HG02938 (cell line): ENCODE measurements around the gene GSG1L.

Experiments
- ATAC-seq: cut with Tn5 transposase; IDR thresholded peaks from one replicate; pipeline ENCODE4 v1.9.1; 2021; ENCODE audit warnings: mild to moderate bottlenecking, moderate library complexity; ENCODE audit not compliant: unreplicated experiment

Gene GSG1L

DNA sequence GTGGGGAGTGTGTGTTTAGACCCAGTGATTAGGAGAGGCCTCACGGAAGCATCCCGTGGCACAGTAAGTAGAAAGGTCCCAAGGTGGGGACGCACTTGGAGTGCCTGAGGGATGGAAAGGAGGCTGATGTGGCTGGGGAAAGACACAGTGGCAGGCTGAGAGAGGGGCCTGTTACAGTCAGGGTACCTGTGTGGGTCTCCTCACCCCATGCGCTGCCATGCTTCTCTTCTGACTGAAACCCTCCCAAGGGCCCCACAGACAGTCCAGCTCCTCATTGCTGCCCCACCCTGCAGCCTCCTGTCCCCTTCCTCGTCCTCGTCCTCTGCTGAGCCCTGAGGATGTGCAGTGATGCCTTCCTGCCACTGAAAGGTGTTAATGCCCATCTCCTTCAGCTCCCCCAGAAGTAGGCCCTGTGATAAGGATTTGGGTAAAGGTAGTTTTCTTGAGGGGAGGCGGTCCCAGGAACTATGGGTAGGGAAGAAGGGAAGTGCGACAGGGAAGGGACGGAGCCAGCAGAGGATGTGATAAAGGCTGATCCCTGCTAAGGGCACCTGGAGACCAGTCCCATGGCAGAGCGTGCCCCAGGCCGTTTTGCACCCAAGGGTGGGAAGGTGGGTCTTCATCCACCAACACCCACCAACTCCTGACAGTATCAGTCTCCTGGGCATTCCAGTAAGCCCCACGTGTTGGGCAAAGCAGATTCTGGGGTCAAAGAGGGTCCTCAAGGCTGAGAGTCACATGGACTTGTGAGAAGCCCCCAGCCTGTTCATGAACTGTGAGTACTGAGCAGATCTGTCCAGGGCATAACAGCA is 237.2 kb downstream of the GSG1L start:
- no peak for ATAC-seq

DNA sequence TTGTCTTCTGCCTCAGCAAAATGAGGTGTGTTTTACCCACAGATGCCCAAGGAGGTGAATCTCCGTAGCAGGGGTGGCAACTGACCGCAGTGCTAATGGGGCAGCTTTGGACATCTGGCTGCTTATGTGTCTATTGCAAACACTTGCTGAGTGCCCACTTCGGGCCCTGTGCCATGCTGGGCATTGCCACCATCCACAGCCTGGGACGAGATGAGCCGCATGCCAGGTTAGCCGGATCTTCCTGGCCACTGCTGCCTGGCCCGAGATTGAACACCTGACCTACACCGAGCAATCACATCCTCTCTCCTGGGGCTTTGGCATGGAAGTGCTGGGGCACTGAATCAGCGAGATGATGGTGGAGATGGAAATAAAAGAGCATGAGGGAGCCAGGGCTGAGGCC is 238.7 kb downstream of the GSG1L start:
- no peak for ATAC-seq

DNA sequence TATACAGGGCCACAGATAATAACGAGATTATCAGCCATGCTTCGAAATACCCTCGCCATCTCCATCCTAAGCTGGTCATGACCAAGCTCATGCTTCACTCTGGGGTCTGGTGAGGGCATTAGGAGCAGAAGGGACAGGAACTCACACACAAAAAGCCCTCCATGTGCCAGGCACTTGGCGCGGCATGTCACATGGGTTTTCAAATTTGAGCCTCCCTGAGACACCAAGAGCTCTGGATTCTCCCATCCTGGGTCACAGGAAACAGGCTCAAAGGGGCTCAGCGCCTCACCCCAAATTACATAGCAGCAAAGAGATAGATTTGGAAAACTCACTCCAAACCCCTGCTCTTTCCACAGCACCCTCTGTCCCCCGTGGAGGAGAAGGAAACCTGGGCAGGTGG is 239.5 kb downstream of the GSG1L start:
- ATAC-seq, result no peak

DNA sequence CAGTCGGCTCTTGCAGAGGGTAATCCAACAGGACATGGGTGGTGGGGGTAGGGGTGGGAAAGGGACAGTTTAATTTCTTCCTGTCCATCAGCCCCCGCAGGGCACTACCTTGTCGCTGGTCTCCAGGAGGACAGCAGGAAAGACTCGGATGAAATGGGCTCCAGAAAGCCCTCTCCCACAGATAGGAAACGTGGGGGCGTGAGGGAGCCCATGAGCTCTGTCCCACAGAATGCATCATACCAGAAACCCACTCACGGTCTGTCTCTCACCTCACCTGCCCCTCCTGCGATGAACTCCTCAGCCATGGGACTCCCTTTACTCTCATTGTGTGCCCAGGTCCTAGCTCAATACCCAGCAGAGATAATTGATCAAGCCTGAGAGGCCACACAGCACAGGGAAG is 240.1 kb downstream of the GSG1L start:
- no peak for ATAC-seq

DNA sequence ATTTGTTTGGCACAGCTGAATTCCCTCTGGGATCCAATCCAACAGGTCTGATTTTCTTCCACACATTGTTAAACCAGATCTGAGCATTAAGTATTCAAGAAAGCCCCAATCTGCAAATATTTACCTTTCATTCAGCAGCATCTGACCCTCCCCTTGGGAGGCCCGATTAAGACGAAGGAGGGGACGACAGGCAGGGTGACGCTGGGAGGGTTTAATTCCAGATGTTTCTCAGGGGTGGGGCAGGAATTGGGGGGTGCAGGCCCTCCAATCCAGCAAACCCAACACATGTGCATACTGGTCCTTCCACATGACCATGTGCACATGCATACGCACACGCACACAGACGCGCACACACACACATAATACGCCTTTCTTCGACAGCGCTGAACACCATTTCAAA is 240.5 kb downstream of the GSG1L start:
- ATAC-seq, result no peak

DNA sequence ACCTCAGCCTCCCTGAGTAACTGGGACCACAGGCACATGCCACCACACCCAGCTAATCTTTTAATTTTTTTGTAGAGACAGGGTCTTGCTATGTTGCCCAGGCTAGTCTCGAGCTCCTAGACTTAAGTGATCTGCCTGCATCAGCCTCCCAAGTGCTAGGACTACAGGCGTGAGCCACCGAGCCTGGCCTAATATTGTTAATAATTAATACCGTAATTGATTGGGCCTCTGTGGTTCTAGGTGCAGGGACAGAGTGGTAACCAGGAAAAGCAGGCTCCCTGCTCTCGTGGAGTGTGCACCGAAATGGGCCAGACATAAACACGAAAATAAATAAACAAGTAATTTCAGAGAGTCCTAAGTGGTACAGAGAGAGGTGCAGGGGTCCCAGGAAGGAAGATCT is 241.0 kb downstream of the GSG1L start:
- ATAC-seq, result no peak

DNA sequence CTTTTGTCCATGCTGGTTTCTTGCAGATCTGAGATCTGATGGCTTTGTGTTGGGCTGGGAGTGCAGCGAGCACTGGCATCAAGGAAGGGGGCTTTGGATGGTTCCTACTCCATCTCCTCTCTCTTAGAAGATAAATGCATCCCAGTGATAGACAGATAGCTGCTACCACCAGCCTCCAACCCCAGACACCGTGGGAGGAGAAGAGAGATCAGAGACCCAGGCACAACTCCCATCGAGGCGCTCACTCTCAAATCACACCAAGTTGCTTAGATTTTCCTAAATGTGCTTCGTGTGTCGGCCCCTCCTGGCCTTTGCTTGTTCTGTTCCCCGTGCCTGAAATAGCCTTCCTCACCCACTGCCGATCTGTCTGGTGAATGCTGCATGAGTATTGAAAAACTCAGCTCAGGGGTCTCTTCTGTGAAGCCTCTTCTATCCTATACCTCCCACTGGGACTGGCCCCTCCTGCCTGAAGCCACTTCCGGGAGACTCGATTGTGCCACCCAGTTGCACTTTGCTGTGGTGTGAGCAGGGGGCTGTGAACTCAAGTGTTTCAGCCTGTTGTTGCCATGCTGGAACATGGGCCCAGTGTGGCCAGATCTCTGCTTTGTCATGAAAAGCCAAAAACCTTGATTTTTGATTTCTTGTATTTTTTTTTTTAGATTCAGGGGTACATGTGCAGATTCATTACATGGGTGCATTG is 242.7 kb downstream of the GSG1L start:
- ATAC-seq, result no peak

DNA sequence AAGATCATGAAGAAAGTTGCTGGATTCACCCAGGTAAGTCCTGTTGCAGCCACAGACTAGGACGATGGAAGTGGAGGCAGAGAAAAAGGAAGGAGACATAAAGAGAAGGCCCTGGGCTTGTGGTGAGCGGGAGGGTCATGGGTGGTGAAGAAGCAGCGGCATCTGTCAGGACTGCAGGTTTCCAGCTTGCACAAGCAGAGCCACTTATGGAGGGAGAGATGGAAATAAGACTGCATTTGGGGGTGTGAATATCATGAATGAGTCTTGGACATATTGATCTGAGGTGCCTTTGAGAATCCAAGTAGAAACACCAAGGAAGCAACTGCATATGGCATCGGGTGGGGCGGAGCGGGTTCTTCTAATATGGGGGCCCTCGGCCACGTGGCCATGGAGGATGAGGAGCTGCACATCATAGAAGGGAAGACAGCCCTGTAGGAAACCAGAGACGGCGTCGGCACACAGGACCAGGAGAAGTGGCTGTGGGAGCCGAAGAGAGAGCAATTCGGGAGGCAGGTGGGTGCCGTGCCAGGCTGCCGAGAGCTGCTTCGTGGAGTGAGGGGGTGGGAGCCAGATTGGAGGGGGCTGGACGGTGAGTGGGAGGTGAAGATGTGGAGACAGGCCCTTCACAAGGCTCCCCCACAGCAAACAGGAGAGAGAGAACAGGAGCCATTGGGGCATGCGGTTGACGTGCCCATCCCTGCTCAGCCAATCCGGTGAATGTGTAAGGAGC is 243.5 kb downstream of the GSG1L start:
- no peak for ATAC-seq

DNA sequence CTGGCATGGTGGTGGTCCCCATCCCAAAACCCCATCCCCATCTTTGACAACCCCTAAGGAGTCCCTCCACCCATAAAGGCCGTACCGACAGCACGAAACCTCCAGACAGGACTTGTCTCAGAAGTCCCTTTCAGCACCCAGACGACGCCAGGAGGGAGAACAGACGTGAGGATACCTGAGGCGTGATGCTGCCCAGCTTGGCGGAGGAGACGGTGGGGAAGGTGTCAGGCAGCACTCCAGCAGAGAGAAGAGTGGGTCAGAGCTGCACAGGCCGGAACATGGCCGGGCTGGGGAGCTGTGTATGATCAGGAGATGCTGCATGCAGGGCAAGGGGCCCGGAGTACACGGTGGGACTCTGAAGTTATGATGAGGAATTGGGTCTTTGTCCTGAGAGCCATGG is 244.2 kb downstream of the GSG1L start:
- ATAC-seq, result no peak

DNA sequence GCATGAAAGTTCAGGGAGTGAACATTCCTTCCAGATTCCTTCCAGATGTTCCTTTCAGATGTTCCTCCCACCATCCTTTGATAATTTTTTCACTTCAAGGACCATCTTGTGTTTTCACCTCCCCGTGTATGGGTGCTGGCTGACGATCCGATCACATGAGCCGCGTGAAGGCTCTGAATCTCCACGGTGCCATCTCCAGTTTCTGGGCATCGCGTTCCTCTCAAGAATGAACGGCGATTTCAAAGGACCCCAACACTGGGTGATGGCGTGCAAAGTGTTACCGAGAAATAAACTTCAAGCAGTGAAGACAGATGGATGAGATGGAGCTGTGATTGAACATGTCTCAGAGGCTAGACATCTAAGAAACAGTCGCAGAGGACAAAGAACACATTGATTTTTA is 245.3 kb downstream of the GSG1L start:
- no peak for ATAC-seq

DNA sequence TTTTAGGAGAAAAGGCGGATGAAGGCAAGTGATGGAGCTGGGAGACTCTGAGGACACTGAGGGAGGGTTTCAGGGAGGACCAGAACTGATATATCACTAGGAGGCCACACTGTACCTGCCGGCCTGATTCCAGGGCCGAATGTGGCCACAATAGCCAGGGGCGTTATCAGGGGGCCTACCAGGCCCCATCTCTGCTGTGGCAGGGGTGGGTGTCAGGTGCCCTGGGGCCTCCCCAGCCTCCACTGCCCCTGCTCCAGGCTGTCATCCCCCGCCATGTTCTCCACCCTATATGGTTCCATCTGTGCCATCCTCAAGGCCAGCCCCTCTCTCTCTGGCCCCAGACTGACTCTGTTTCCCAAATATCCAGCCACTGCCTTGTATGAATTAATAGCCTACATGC is 246.5 kb downstream of the GSG1L start:
- ATAC-seq, result no peak

DNA sequence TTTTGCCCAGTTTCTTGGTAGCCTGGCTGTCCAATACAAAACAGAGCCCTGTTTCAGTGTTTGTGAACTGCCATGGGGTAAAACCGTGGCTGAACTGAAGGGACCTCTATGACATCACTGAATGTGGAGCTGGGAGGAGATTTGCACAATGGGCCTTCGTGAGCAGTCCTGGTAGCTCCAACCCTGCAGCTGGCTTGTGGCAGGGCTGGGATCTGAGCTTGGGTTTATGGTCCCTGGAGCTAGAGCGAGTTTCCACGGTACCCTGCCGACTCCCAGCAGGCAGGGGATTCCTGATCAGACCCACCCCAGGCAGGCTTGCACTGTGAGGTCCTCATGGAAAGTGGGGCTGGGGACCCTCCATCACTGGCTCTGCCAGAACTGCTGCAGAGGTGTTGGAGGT is 247.0 kb downstream of the GSG1L start:
- no peak for ATAC-seq

DNA sequence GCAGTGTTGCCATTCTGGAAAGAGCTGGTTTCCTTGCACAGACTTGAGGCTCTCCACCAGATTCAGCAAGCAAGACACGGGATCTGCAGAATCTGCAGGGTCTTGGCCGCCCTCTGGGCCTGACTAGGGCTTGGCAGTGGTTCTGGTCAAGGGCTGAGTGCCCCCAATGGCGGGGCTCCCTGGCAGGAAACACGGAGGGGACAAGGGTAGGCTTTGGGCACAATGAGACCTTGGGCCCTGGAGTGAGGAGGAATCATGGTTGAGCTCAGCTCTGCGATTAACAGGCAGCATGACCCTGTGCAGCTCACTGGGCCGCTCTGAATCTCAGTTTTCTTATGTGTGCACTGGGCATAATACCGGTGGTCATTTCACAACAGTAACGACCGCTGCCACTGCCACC is 249.9 kb downstream of the GSG1L start:
- no peak for ATAC-seq

DNA sequence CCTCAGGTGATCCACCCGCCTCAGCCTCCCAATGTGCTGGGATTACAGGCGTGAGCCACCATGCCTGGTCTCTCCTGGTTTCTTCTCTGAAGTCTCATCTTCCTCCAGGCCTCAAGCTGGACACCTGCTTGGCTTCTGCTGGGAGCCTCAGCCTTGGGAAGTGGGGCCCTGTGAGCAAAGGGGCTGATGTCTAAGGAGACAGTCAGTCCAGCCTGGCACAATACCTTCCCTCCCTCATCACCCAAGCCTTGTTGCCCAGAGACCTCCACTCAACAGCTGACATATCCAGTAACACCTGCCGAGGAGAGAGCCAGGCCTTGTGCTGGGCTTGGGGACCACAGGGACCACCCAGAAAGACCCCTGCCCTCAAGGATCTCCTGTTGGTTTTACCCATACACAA is 251.6 kb downstream of the GSG1L start:
- ATAC-seq, result no peak

DNA sequence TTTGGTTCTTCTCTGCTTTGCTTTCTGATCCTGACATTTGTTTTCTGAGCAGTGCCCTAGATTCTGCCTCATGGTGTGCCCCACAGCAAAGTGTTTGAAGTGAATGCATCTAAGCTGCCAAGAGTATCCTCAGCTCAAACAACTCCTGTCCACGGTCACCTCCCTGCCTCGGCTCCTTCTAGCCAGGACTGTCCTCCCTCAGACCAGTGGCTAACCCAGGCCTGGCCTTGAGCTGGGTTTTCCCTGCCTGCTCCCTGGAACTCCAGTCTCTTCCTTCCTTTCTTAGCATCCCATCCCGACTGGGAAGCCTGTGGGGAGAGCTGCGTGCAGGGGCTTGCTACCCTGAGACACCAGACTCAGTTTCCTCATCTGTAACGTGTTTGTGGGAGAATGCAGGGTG is 256.5 kb downstream of the GSG1L start:
- no peak for ATAC-seq

DNA sequence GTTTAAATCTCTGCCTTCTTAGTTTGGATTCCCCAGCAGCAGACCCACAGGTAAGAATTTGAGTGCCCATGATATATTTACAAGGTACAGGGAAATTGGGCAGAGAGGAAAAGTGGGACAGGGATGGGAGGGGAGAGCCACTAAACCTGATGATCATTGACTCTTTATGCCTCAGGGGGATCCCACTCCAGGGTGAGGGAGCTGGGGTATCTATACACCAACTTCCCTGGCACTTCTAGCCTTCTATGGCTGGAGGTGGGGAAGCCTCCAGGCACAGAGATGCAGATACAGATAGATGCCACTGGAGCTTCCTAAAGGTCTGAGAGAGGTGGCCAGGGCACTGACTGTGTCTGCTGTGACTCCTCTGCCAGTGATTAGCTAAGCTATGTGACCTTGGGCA is 257.1 kb downstream of the GSG1L start:
- ATAC-seq, result no peak

DNA sequence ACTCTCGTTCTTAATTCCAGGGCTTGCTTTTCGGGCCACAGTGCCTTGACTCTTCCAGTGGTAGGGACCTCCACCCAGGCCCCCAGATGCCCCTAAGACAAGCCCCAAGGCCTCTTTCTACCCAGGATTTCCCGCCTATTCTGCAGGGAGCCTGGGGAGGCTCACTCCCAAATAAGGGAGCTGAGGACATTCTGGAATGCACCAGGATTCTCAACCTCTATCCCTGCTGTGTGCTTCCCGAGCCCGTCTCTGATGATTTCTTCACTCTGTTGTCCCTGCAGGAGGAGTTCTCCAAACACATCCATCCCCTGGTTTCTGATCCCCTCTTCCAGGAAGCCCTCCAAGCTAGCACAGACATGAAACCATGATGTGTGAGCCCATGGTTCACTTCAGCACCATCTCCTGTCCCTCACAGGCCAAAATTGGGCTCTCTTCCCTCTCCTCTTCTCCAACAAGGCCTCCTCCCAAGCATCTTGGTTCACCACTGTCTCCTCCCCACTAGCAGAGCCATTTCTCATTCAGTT is 257.6 kb downstream of the GSG1L start:
- no peak for ATAC-seq

DNA sequence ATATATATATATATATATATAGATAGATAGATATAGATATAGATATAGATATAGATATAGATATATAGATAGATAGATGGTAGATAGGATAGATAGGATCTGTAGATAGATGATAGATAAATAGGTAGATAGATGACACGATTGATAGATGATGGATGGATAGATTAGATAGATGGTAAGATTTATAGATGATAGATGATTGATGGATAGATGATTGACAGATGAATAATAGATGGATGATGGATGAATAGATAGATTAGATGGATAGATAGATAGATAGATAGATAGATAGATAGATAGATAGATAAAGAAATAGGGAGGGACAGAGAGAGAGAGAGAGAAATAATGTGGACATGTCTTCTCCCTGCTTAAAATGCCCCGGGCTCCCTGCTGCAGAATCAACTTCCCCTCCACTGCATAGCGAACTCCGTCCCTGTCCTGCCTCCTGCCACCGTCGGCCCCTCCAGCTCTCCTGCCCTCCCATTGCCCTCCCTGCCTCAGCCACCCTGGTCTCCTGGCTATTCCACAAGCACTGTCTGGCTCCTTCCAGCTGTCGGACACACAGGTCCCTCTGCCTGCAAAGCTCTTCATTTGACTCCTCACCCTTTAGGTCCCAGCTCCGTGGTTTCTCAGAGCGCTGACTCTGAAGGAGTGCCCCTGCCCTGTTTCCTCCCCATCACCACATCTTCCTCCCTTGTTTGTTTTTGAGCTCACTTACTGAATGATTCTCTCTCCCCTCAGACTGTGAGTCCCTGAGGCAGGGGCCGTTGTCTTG is 259.6 kb downstream of the GSG1L start:
- ATAC-seq, result no peak

DNA sequence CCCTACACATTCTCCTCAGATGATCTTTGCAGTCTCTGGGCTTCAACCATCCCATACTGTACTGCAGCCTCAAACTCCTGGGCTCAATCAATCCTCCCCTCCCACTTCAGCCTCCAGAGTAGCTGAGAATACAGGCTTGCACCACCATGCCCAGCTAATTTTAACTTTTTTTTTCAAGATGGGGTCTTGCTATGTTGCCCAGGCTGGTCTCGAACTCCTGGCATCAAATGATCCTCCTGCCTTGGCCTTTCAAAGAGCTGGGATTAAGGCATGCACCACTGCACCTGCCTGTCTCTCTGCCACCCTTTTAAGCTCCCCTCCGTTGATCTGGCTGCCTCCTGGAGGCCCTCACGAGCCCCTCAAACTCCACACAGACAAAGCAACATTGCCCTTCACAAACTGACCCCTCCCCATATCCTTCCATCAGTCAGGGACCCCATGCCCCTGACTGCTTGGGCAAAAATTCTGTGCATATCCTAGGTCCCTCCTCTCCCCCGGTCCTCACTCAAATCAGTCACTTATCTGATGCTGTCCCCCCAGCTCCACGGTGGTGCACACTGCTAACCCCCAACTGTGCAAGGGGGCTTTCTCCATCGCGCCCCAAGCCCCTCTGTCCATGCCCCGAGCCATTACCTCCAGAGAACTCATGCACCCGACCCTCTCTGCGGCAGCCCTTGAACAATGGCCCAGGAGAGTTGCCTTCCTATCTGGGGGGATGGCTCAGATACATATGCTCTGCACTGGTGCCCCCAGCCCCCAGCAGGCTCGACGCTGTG is 260.7 kb downstream of the GSG1L start:
- no peak for ATAC-seq

DNA sequence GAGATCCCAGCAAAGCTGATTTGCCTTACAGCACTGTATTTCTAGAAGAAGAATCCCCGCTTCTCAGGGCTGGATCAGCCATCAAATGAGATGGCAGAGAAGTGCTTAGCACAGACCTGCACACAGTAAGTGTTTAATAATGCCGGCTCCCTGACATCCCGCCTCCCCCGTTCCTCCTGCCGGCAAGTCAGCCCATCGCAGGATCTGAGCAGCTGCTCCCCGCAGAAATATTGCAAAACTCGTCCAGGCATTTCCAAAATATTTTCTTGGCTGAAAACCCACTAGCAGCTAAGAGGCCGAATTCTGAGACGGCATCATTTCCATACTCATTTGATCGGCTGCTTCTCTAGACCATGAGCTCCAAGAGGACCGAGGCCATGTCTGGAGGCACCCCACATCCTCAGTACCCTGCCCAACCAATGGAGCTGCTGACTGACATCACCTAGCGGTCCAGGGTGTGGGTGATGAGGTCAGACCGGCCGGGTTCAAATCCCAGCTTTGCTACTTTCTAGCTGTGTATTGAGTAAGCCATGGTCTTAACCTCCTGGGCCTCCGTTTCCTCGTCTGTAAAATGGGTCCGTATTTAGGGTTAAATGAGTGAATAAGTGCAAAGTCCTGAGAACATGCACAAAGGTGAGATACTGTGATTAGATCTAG is 262.1 kb downstream of the GSG1L start:
- no peak for ATAC-seq
